GM12892 (cell line): Measurements from ENCODE around the gene SS18L1.

Experiments
- POLR2A ChIP-seq: IDR thresholded peaks from 2 replicates; pipeline ENCODE4 v1.6.1; 2011; ENCODE audit warnings: low read depth, low read length, control low read depth
- POLR2AphosphoS5 ChIP-seq: IDR thresholded peaks from 2 replicates; pipeline ENCODE4 v1.6.1; 2011; ENCODE audit warnings: low read depth, low read length, control low read depth
- TAF1 ChIP-seq: IDR thresholded peaks from 2 replicates; pipeline ENCODE4 v1.6.1; 2011; ENCODE audit warnings: low read depth, mild to moderate bottlenecking, control low read depth, low read length, borderline replicate concordance

- no peak for TF ChIP-seq POLR2AphosphoS5
- no peak for TF ChIP-seq POLR2A
- no peak for TF ChIP-seq TAF1
These were observed 42.5 kb upstream of the SS18L1 start for GRCh38 chr20:62101078-62101477.
